Measurements from ENCODE around the gene PSMD11. TPM values are rescaled to one million over a fixed set of nuclear protein-coding genes. Genes with fewer than 3 reads are reported as not detected.

Gene PSMD11
- total RNA-seq, 1 donor from 2014 or later = 107 TPM

DNA sequence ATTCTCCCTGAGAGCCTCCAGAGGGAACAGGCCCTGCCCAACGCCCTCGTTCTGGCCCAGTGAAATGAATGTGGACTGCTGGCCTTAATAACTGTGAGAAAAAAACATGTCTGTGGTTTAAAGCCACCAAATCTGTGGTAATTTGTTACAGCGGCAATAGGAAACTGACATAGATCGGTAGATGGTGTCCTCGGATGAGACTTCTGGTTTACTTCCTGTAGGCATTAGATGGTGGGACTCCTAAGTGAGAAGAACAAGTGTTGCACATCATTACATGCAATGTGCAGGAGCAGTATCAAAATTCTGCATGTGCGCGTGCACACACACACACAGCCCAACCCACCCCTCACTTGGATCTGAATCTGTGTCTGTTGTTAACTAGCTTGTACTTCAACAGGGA, 84.5 kb downstream of the PSMD11 start:
- DNase-seq (ENCODE audit: low read depth) = no peak
- TF ChIP-seq, protein P1, sequence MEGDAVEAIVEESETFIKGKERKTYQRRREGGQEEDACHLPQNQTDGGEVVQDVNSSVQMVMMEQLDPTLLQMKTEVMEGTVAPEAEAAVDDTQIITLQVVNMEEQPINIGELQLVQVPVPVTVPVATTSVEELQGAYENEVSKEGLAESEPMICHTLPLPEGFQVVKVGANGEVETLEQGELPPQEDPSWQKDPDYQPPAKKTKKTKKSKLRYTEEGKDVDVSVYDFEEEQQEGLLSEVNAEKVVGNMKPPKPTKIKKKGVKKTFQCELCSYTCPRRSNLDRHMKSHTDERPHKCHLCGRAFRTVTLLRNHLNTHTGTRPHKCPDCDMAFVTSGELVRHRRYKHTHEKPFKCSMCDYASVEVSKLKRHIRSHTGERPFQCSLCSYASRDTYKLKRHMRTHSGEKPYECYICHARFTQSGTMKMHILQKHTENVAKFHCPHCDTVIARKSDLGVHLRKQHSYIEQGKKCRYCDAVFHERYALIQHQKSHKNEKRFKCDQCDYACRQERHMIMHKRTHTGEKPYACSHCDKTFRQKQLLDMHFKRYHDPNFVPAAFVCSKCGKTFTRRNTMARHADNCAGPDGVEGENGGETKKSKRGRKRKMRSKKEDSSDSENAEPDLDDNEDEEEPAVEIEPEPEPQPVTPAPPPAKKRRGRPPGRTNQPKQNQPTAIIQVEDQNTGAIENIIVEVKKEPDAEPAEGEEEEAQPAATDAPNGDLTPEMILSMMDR (IDR thresholded peaks at IDR 0.05; ENCODE audit: insufficient read depth, low read length, poor library complexity, severe bottlenecking) = no peak
- H3K4me3 ChIP-seq (ENCODE audit: low read depth, low read length) = no peak overlapping the region
- H3K36me3 ChIP-seq (ENCODE audit: control insufficient read depth, insufficient read depth, low read length) = no peaks in the 10 kb centered on the region
- no peaks in the 10 kb centered on the region for H3K27me3 ChIP-seq (ENCODE audit: control insufficient read depth, insufficient read depth, low read length)

- no peak overlapping the region for H3K4me3 ChIP-seq (ENCODE audit: low read depth, low read length)
- H3K36me3 ChIP-seq (ENCODE audit: control insufficient read depth, insufficient read depth, low read length) = no peaks in the 10 kb centered on the region
- no peak for DNase-seq (ENCODE audit: low read depth)
- H3K27me3 ChIP-seq (ENCODE audit: control insufficient read depth, insufficient read depth, low read length) = no peaks in the 10 kb centered on the region
- TF ChIP-seq, protein P1 (IDR thresholded peaks at IDR 0.05; ENCODE audit: insufficient read depth, low read length, poor library complexity, severe bottlenecking) = no peak
Observed at GRCh38 chr17:32529604-32530003, 85.3 kb downstream of the PSMD11 start.

Other genes with a start within 250 kb of the PSMD11 start
- not detected in 2 replicates for gene RHBDL3, start 178.7 kb upstream of the PSMD11 start, total RNA-seq
- gene C17orf75, start 102.3 kb upstream of the PSMD11 start, total RNA-seq = 26.0 and 33.9 TPM in 2 replicates
- gene ZNF207, start 94.4 kb upstream of the PSMD11 start, total RNA-seq = 122 and 160 TPM in 2 replicates
- gene CDK5R1, start 42.5 kb downstream of the PSMD11 start, total RNA-seq = 16.0 and 17.4 TPM in 2 replicates